Thoracic aorta (tissue), 2 donors: ENCODE measurements around the gene CFAP210. TPM values are rescaled to one million over a fixed set of nuclear protein-coding genes. Genes with fewer than 3 reads are reported as not detected.

Source experiments
- ATAC-seq: fragments of 150-250 bp; one replicate; pipeline ENCODE4 v1.8.0; 2017; ENCODE audit warnings: low read depth; ENCODE audit not compliant: insufficient number of reproducible peaks, low FRiP score
- DNase-seq: peaks from one replicate; pipeline ENCODE4 v3.0.0-alpha.2; 2020; ENCODE audit warnings: low spot score
- H3K27ac ChIP-seq, 2 donors: fragments of 200-600 bp; sonication (generic); 1 replicate in 1 of 2; 2 replicates in 1 of 2; pipeline ENCODE4 v1.5.1; 2016; ENCODE audit warnings: mild to moderate bottlenecking in 2 of 2, moderate library complexity in 2 of 2
- H3K27me3 ChIP-seq: fragments of 200-600 bp; sonication (generic); replicated peaks from 2 replicates; pipeline ENCODE4 v1.6.0; 2016; ENCODE audit warnings: mild to moderate bottlenecking; ENCODE audit not compliant: insufficient read depth
- H3K36me3 ChIP-seq: fragments of 200-600 bp; sonication (generic); one replicate; pipeline ENCODE4 v1.5.1; 2016
- H3K4me1 ChIP-seq, 2 donors: fragments of 200-600 bp; sonication (generic); 1 replicate in 1 of 2; 2 replicates in 1 of 2; pipeline versions ENCODE4 v1.5.1 to v1.6.0; 2016; ENCODE audit warnings: low read depth in 2 of 2, mild to moderate bottlenecking in 1 of 2; ENCODE audit not compliant: control insufficient read depth in 1 of 2
- H3K4me3 ChIP-seq: fragments of 200-600 bp; sonication (generic); 2 replicates; pipeline ENCODE4 v1.5.1; 2016; ENCODE audit warnings: mild to moderate bottlenecking
- H3K9me3 ChIP-seq: fragments of 200-600 bp; sonication (generic); 2 replicates; pipeline ENCODE4 v1.5.1; 2016
- CTCF ChIP-seq: fragments of 200-600 bp; sonication (generic); IDR thresholded peaks from one replicate; pipeline ENCODE4 v1.5.1; 2019; ENCODE audit warnings: antibody characterized with exemption
- total RNA-seq, 2 donors: library from RNA; depleted of rRNA; stranded (reverse); fragments of >200 nt; gene quantifications; one replicate each; pipeline versions ENCODE4 v1.1.0 to v1.2.3, GENCODE V29; 2016

The CFAP210 gene
- total RNA-seq, 2 donors from 2014 or later, result not detected

DNA sequence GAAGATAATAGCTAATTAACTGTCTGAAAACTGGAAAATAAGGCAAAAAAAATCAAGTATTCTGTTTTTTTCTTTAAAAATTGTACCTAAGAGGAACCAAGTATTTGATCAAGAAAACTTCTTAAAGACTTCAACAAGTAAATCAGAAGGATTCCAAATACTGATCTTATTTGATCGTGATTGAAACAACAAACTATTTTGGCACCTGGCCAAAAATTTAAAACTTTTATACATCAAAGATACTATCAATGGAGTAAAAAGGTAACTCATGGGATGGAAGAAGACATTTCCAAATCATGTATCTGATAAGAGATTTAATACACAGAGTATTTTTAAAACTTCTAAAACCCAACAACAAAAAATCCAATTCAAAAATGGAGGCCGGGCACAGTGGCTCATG is 46.7 kb downstream of the CFAP210 start:
- Histone ChIP-seq H3K27me3 (no peaks in the 10 kb centered on the region), H3K4me3 (no peak overlapping the region), H3K4me1 (no peaks in the 10 kb centered on the region), H3K9me3 (no peaks in the 10 kb centered on the region), H3K27ac (no peak overlapping the region), H3K36me3 (no peaks in the 10 kb centered on the region)
- no peak for ATAC-seq
- DNase-seq, result no peak
- TF ChIP-seq CTCF, result no peak

DNA sequence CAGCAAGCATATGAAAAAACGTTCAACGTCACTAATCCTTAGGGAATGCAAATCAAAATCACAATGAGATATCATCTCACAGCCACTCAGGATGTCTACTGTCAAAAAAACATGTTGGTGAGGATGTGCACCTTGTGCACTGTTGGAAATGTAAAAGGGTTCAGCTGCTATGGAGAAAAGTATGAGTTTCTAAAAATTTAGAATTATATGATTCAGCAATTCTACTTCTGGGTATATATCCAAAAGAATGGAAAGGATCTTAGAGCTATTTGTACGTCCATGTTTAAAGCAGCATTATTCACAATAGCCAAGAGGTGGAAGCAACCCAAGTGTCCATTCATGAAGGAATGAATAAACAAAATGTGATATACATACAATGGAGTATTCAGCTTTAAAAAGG is 50.0 kb downstream of the CFAP210 start:
- Histone ChIP-seq H3K27me3 (no peaks in the 10 kb centered on the region), H3K9me3 (no peaks in the 10 kb centered on the region), H3K36me3 (no peaks in the 10 kb centered on the region), H3K4me1 (no peaks in the 10 kb centered on the region), H3K4me3 (no peak overlapping the region), H3K27ac (no peak overlapping the region)
- no peak for TF ChIP-seq CTCF
- ATAC-seq (no peak), DNase-seq (no peak)

DNA sequence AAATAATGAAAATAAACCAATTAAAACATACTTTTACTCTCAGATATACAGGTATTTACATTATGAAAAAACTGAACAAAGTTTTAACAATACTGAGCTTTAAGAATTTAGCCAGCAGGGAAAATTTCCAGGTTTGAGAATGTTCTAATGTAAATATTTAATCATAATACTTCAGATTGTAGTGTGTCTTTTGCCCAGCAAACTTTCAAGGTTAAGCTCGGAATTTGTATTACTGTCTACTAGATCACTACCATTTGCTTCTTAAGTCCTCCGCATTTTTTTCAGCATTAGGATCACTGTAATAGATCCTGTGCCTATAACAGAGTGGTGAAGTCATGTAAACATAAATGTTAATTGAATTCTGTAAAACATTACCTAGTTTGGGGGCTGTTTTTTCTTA is 52.7 kb downstream of the CFAP210 start:
- peaks cover 9% of the 10 kb centered on the region for H3K36me3 ChIP-seq
- no peaks in the 10 kb centered on the region for H3K9me3 ChIP-seq
- H3K4me1 ChIP-seq, result no peaks in the 10 kb centered on the region
- ATAC-seq (no peak), DNase-seq (no peak)
- no peak overlapping the region for H3K4me3 ChIP-seq
- no peaks in the 10 kb centered on the region for H3K27me3 ChIP-seq
- H3K27ac ChIP-seq, result no peak overlapping the region
- TF ChIP-seq CTCF, result no peak

DNA sequence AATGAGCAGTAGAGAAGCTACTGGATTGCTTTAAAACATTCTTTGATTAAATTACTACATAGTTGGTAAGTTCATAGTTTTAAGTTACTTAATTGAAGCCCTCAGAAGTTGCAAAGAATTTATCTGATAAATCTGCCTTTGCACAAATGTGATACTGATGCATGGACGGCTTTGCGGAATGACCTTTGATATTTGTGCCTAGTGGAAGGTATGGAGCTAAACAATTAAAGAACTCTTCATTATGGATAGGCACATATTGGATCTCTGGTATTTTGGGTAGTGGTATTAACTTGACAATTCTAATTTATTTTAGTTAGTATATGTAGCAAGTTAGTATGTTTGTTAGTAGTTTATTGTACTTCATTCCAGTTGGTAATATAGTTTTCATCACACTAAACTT is 54.1 kb downstream of the CFAP210 start:
- no peak for ATAC-seq
- DNase-seq, result no peak

GRCh38 chr2:169637620-169638019 is 56.6 kb downstream of the CFAP210 start:
- Histone ChIP-seq H3K36me3 (peaks cover 39% of the 10 kb centered on the region), H3K4me1 (no peaks in the 10 kb centered on the region), H3K27me3 (no peaks in the 10 kb centered on the region), H3K4me3 (no peak overlapping the region), H3K9me3 (no peaks in the 10 kb centered on the region), H3K27ac (no peak overlapping the region)
- no peak for TF ChIP-seq CTCF
- no peak for DNase-seq
- no peak for ATAC-seq

More for the DNA sequence above, 54.1 kb downstream of the CFAP210 start:
- H3K9me3 ChIP-seq, result no peaks in the 10 kb centered on the region
- no peaks in the 10 kb centered on the region for H3K4me1 ChIP-seq
- H3K4me3 ChIP-seq, result no peak overlapping the region
- H3K27ac ChIP-seq, result no peak overlapping the region
- TF ChIP-seq CTCF, result no peak
- peaks cover 22% of the 10 kb centered on the region for H3K36me3 ChIP-seq
- H3K27me3 ChIP-seq, result no peaks in the 10 kb centered on the region
